Activated T-helper 1 cell treated with anti-CD3 and anti-CD28 coated beads, Interleukin-12 subunit alpha, Interleukin-12 subunit beta, Interleukin-2, Interleukin-4 antibody, amounts not matched to agents 30 ng/mL and 10 ng/mL and 1 ng/mL, durations not matched to agents 14 hours and 24 hours and 36 hours (primary cell): ENCODE results near the gene CLASP1. TPM values are rescaled to one million over a fixed set of nuclear protein-coding genes. Genes with fewer than 3 reads are reported as not detected.
"Not testable (repeated sequence)": the region's sequence is repeated elsewhere in the genome, so short reads cannot be mapped to it uniquely, and the experiment has no call there.

ENCODE experiments used
- DNase-seq: peaks from one replicate; pipeline ENCODE4 v3.0.0; 2021; ENCODE audit warnings: low spot score
- H3K27ac Mint-ChIP-seq: one replicate; pipeline ENCODE4 v1.8.0; 2021; ENCODE audit warnings: mild to moderate bottlenecking, mixed read lengths
- H3K27me3 Mint-ChIP-seq: one replicate; pipeline ENCODE4 v1.8.0; 2022; ENCODE audit warnings: mild to moderate bottlenecking, moderate library complexity, mixed read lengths; ENCODE audit not compliant: insufficient read depth
- H3K36me3 Mint-ChIP-seq: one replicate; pipeline ENCODE4 v1.8.0; 2021; ENCODE audit warnings: low read depth, mixed read lengths
- H3K4me1 Mint-ChIP-seq: one replicate; pipeline ENCODE4 v1.8.0; 2021; ENCODE audit warnings: low read depth, mixed read lengths
- H3K4me3 Mint-ChIP-seq: one replicate; pipeline ENCODE4 v1.8.0; 2021; ENCODE audit warnings: mild to moderate bottlenecking, moderate library complexity, mixed read lengths
- H3K9me3 Mint-ChIP-seq: one replicate; pipeline ENCODE4 v1.8.0; 2021; ENCODE audit warnings: mixed read lengths
- intact Hi-C: fragments of 100-400 bp; cut with micrococcal nuclease; formaldehyde crosslinking; loops from one replicate; pipeline ENCODE4 v1.15.1; 2024
- total RNA-seq: library from RNA; stranded (reverse); gene quantifications from 2 replicates; pipeline ENCODE4 v1.2.3, GENCODE V29; 2022

The CLASP1 gene
- total RNA-seq, 1 donor from 2014 or later: 62.6 TPM

DNA sequence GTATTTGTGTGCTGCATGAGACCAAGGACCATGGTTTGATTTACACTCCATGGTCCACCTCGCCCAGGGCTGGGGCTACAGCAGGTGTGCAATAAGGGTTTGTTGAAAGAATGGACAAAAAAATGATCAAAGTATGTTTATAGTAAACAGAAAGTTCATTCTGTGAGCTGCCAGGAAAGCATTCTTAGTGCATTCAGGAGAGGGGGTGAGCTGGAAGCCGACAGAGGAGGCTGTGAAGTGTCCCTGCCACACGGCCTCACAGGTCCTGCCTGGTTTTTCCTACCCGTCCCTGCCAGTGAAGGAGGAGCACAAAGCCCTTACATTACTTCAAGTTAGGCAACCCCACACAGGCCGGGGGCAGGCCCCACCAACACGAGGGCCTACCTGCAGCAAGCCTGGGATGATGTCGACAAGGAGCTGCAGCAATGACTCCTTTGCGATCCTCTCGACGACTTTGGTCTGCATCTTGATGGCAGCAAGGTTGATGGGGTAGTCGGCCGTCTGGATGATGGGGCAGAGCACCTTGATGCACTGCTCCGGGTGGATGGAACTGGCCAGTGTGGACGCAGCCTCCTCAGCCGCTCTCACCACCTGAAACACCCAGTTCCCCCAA is 301.0 kb downstream of the CLASP1 start:
- Mint-ChIP-seq H3K4me1 (no peaks in the 10 kb centered on the region), H3K9me3 (no peaks in the 10 kb centered on the region), H3K4me3 (no peak overlapping the region), H3K27ac (no peak overlapping the region), H3K36me3 (peaks cover 37% of the 10 kb centered on the region), H3K27me3 (no peaks in the 10 kb centered on the region)
- intact Hi-C loops: no loop called here
- DNase-seq: no peak

DNA sequence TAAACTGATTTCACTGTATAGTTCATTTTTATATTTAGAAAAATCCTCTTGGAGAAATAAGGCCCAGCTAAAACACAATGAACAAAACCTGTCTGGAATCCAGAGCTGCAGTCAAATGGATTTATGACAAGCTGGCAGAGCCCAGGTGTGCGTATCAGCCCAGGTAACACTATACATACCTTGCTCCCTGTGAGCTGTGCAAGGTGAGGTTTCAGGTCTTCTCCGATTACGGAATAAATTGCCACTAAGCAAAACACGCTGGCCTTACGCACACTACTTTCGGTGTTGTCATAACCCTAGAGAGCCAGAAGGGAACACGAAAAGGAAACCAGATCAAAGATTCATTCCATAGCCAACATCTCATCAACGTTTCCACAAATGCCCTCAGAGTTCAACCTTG is 302.4 kb downstream of the CLASP1 start:
- Mint-ChIP-seq H3K9me3 (no peaks in the 10 kb centered on the region), H3K4me1 (no peaks in the 10 kb centered on the region), H3K27ac (no peak overlapping the region), H3K27me3 (no peaks in the 10 kb centered on the region), H3K36me3 (peaks cover 40% of the 10 kb centered on the region), H3K4me3 (no peak overlapping the region)
- intact Hi-C loops: no loop called here
- no peak for DNase-seq

DNA sequence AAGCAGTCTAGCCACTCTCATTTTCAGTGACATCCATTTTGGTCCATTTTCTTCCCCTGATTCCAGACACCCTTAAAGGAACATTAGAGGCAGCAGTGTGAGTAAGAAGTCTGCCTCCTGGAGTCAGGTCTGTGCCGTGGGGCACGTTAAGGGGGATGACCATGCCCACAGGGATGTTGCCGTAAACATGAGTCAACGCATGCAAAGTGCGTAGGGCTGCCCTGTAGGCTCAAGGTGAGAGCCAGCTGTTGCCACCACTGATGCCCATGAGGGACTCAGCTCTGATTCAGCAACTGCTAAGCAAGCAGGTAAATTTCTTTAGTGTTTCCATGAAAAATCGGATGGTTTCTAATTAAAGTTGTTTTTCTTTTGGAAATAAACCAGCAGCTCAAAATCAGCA is 302.9 kb downstream of the CLASP1 start:
- Mint-ChIP-seq H3K4me1 (no peaks in the 10 kb centered on the region), H3K27me3 (no peaks in the 10 kb centered on the region), H3K9me3 (no peaks in the 10 kb centered on the region), H3K4me3 (no peak overlapping the region), H3K36me3 (peaks cover 40% of the 10 kb centered on the region), H3K27ac (no peak overlapping the region)
- no peak for DNase-seq
- intact Hi-C loops: no loop called here

DNA sequence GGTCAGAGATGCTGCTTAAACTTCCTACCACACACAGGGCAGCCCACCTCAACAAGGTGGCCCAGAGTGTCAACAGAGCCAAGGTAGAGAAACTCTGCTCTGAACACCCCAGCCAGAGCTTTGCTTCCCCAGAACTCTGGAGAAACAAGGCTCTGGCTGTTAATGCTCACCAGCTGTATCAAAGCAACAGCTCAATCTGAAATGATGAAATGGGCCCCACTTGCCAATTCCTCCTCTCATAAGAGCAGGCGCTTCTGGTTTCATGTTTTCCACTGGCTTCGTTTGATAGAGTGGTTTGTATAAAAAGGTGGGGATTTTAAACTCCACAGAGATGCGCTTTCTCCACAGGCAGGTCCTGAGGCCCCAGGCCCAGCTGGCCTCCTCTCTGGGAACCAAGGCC is 303.4 kb downstream of the CLASP1 start:
- intact Hi-C loops: no loop called here
- H3K27me3 Mint-ChIP-seq: no peaks in the 10 kb centered on the region
- H3K4me3 Mint-ChIP-seq: no peak overlapping the region
- no peak for DNase-seq
- no peak overlapping the region for H3K27ac Mint-ChIP-seq
- no peaks in the 10 kb centered on the region for H3K9me3 Mint-ChIP-seq
- peaks cover 40% of the 10 kb centered on the region for H3K36me3 Mint-ChIP-seq
- no peaks in the 10 kb centered on the region for H3K4me1 Mint-ChIP-seq

DNA sequence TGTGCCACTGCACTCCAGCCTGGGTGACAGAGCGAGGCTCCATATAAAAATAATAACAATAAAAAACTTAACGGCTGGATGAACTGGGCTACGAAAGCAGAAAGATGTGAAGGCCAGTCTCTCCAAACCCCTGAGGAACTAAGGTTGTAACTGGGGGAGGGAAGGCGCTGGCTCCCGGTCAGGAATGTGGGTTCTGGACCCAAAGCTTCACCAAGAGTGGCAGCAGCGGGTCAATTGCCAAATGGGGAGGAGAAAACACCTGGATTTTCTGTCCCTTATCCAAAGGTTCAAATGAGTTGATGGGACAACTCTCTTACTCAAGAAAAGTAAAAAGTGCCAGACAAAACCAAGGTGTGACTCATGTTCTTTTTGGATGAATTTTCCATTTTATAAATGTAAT is 304.2 kb downstream of the CLASP1 start:
- no peak overlapping the region for H3K4me3 Mint-ChIP-seq
- DNase-seq: no peak
- no peak overlapping the region for H3K27ac Mint-ChIP-seq
- no peaks in the 10 kb centered on the region for H3K9me3 Mint-ChIP-seq
- H3K27me3 Mint-ChIP-seq: no peaks in the 10 kb centered on the region
- intact Hi-C loops: no loop called here
- H3K36me3 Mint-ChIP-seq: peaks cover 41% of the 10 kb centered on the region
- no peaks in the 10 kb centered on the region for H3K4me1 Mint-ChIP-seq

DNA sequence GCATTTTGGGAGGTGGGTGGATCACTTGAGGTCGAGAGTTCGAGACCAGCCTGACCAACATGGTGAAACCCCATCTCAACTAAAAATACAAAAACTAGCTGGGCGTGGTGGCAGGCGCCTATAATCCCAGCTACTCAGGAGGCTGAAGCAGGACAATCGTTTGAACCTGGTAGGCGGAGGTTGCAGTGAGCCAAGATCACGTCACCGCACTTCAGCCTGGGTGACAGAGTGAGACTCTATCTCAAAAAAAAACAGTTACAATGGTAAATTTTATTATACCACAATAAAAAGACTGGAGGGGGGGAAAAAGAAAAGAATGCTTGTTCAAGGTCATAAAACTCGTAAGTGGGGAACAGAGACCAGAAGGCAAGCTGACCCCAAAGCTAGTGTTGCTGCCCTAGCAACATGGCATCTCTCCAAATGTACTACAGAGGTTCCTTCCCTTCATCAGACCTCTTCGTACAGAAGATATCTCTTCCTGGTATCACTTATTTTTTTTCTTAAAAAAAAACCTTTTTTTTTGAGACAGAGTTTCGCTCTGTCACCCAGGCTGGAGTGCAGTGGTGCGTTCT is 305.3 kb downstream of the CLASP1 start:
- H3K27me3 Mint-ChIP-seq, intact Hi-C loops: not testable (repeated sequence)
- H3K36me3 Mint-ChIP-seq: peaks cover 50% of the 10 kb centered on the region

DNA sequence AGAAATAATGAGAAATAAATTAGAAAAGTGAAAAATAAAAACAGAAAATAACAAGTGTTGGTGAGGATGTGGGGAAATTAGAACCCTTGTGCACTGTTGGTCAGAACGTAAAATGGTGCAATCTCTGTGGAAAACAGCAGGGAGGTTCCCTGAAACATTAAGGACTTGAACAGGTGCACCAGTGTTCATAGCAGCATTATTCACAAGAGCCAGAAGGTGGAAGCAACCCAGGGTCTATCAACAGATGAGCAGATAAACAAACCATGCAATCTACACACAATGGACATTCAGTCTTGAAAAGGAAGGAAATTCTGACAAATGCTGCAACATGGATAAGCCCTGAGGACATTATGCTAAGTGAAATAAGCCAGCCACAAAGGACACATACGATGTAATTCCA is 306.1 kb downstream of the CLASP1 start:
- Mint-ChIP-seq H3K27me3 (no peaks in the 10 kb centered on the region), H3K9me3 (no peaks in the 10 kb centered on the region), H3K36me3 (peaks cover 44% of the 10 kb centered on the region), H3K4me1 (no peaks in the 10 kb centered on the region), H3K27ac (no peak overlapping the region), H3K4me3 (no peak overlapping the region)
- intact Hi-C loops: no loop called here
- no peak for DNase-seq

More for the DNA sequence above, 305.3 kb downstream of the CLASP1 start:
- not testable (repeated sequence) for H3K4me3 Mint-ChIP-seq, DNase-seq, H3K4me1 Mint-ChIP-seq, H3K27ac Mint-ChIP-seq, H3K9me3 Mint-ChIP-seq

DNA sequence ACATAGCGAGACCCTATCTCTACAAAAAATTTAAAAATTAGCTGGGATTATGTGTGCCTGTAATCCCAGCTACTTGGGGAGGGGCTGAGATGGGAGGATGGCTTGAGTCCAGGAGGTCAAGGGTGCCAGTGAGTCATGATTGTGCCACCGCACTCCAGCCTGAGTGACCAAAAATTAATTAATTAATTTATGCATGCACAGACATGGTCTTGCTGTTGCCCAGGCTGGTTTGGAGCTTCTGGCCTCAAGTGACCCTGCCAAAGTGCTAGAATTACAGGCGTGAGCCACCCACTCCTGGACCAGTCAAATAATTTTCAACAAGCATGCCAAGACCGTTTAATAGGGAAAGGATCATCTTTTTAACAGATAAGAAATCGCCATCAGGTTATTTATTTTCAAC is 306.5 kb downstream of the CLASP1 start:
- no peak for DNase-seq
- Mint-ChIP-seq H3K9me3 (no peaks in the 10 kb centered on the region), H3K36me3 (peaks cover 40% of the 10 kb centered on the region)

DNA sequence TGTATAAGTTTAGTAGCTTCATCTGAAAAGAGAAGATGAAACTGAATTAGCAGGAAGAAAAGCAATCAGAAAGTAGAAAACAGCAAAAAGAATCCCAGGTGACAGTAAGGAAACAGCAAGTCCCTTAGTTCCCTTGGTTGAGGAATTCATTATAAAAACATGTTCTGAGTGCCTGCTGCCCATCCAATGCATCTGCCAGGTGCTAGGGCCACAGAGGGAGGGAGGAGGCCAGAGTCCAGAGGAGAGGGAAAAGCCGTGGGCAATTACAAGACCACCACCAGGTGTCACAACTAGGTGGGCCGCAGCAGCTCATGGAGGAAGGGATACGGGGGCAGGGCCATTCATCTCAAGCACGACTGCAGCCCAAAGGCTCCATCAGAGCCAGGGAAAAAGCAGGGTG is 308.3 kb downstream of the CLASP1 start:
- no peaks in the 10 kb centered on the region for H3K4me1 Mint-ChIP-seq
- DNase-seq: no peak
- H3K36me3 Mint-ChIP-seq: peaks cover 27% of the 10 kb centered on the region
- H3K27me3 Mint-ChIP-seq: no peaks in the 10 kb centered on the region
- no peak overlapping the region for H3K4me3 Mint-ChIP-seq
- intact Hi-C loops: no loop called here
- no peaks in the 10 kb centered on the region for H3K9me3 Mint-ChIP-seq
- no peak overlapping the region for H3K27ac Mint-ChIP-seq

More for the DNA sequence above, 306.5 kb downstream of the CLASP1 start:
- Mint-ChIP-seq H3K27me3 (no peaks in the 10 kb centered on the region), H3K4me3 (no peak overlapping the region), H3K4me1 (no peaks in the 10 kb centered on the region), H3K27ac (no peak overlapping the region)
- intact Hi-C loops: no loop called here

DNA sequence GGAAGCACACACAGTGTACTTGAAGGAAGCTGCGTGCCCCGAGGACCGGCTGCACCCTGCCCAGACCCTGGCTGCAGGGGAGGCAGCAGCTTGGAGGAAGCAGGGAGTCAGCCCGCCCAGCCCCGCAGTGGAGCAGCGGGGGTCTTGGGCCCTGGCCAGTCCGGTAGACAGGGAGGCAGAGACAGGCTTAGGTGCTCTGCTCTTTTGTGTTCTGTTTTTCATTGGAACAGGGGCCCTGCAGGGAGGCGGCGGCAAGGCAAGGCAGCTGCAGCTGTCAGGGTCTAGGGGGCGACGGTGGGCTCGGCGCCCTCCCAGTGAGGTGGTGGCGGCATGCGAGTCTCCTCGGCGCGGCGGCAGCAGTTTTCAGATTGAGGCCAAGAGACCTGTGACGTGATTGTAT is 311.0 kb downstream of the CLASP1 start:
- H3K4me3 Mint-ChIP-seq: no peak overlapping the region
- H3K27me3 Mint-ChIP-seq: no peaks in the 10 kb centered on the region
- H3K27ac Mint-ChIP-seq: no peak overlapping the region
- DNase-seq: no peak
- no peaks in the 10 kb centered on the region for H3K4me1 Mint-ChIP-seq
- H3K36me3 Mint-ChIP-seq: peaks cover 18% of the 10 kb centered on the region
- intact Hi-C loops: no loop called here
- no peaks in the 10 kb centered on the region for H3K9me3 Mint-ChIP-seq

DNA sequence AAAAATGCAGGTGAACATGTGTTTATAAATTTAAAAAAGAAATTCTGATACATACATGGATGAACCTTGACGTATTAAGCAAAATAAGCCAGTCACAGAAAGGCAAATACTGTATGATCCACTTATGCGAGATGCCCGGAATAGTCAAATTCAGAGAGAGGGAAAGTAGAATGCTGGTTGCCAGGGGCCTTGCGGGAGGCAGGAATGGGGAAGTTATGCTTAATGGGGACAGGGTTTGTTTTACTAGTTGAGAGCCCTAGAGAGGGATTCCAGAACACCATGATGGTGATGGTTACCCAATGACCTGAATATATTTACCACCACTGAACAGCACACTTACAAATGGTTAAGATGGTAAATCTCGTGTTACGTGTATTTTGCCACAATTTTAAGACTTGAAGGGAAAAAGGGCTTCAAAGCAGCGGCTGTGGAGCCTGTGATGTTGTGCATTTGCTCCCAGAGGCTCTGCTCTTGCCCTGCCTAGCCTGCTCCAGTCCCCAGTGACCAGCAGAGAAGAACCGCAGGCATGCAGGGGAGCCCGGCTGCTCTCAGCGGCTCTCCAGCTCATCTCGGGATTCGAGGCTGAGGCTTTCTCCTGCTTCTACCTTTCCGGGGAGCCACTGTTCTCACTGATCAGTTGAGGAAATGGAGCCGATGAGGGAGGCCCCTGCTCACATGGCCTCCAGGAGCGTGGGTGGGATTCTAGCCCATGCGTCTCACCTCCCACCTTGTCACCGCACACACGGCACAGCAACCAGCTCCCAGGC is 312.6 kb downstream of the CLASP1 start:
- Mint-ChIP-seq H3K27ac (no peak overlapping the region), H3K4me1 (no peaks in the 10 kb centered on the region), H3K36me3 (peaks cover 15% of the 10 kb centered on the region), H3K27me3 (no peaks in the 10 kb centered on the region), H3K9me3 (no peaks in the 10 kb centered on the region), H3K4me3 (no peak overlapping the region)
- intact Hi-C loops: no loop called here
- DNase-seq: no peak

DNA sequence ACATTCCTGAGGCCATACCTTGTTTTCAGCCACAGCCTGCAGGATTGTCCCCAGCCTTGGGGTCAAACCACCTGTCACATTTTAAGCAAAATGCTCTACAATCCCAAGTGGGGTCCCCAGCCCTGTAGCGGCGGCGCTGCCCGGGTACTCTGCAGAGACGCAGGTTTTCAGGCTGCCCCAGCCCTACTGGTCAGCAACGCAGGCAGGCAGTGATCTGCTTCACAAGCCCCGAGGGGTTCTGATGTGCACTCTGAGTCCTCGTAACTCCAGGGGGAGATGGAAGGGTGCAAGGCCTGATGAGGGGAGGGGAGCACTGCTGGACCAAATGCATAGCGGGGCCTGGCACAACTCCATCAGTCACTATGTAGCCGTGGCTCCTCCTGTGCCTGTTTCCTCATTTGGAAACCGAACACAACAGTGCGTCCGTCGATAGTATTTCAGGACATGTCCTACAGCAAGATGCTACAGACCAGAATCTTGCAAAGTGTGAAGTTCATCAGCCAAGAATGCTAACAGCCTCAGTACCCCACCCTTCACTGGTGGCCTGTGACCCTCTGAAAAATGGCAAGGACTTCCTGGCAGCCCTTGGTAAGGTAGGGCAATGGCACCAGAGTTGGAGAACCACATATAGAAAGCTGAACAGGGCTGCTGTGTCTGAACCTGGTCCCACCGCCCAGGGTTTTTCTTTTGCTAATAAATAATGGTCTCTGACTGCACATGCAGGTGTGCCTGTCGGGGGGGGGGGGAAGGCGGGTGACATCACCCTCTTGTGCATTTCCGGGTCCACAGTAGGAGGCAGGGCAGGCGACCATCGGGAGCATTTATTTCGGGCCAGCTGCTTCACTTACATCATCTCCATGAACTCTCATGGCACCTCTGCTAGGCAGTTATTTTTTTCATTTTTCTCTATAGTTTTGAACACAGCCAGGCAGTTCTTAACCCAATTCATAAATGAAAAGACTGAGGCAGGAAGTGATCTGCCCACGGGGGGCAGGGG is 313.7 kb downstream of the CLASP1 start:
- intact Hi-C loops: no loop called here
- Mint-ChIP-seq H3K4me1 (no peaks in the 10 kb centered on the region), H3K27ac (no peak overlapping the region), H3K9me3 (no peaks in the 10 kb centered on the region), H3K27me3 (no peaks in the 10 kb centered on the region), H3K36me3 (peaks cover 11% of the 10 kb centered on the region), H3K4me3 (no peak overlapping the region)
- DNase-seq: no peak
